Inflammatory macrophage (primary cell): ENCODE data around the gene COL27A1.
A peak's percentile ranks its signal among the peaks of the same experiment; 100 is the strongest.

ENCODE experiments used
- DNase-seq, 2 donors: peaks; one replicate each; pipeline ENCODE4 v3.0.0-alpha.2; 2020 to 2022

Gene COL27A1

DNA sequence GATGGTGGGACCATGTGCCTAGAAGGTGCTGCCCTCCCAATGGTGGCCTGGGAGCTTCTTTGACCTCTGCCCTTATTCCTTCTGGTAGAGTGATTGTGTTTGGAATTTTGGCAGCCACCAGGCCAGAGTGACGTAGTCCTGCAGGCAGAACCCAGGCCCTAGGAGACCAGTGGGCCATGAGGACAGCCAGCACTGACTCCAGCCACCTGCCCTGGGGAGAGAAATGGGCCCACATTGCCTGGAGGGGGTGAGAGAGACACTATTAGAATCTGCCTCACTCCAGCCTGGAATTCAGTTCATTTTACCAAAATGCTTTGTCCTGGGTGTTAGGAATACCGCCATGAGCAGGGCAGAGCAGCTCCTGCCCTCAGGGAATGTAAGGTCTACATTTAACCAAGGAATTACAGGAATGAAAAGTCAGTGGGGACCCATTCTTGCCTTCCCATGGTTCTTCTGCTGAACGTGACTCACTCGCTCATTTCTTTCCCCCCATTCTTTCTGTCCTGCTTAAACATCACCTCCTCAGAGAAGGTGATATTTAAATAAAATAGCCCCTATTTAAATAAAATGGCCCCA, 5.5 kb upstream of the COL27A1 start:
- DNase-seq: no peak

DNA sequence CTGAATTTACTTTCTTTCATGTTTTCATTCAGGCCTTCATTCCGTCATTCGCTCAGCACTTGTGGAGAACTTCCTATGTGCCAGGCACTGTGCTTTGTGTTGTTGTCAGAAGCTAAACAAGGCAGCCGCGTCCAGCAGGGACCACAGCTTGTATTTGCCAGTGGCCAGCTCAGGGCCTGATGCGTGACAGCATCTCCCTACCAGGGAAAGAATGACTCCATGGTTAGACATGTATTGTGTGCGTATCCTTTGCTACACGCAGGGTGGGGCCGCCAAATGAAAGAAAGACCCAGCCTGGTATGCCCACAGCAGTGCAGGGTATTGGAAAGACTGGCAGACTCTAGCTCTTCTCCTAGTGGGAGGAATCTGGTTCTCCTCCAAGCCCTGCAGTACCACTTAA, 4.7 kb upstream of the COL27A1 start:
- DNase-seq: no peak

DNA sequence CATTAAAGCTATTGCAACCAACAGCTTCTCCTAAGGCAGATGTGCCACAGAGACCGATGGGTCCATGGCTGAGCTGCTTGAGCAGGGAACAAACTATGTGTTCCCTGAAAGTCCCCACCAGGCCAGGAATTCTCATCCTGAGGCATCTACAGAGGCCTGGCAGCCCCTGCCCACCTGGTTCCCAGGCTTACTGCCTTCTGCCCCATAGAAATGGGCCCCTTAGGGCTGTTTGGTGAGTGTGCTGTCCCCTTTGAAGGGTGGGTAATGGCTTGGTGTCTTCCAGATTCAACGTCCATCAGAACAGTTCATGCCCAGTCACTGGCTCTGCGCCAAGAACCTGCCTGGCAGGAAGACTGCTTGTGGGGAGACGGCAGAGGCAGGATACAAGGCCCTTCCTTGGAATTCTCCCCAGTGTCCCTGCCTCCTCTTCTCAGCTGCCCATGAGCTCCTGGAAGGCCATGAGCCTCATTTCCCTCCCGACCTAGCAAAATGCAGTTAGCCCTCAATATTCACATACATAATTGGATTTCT, 3.8 kb upstream of the COL27A1 start:
- DNase-seq: no peak

DNA sequence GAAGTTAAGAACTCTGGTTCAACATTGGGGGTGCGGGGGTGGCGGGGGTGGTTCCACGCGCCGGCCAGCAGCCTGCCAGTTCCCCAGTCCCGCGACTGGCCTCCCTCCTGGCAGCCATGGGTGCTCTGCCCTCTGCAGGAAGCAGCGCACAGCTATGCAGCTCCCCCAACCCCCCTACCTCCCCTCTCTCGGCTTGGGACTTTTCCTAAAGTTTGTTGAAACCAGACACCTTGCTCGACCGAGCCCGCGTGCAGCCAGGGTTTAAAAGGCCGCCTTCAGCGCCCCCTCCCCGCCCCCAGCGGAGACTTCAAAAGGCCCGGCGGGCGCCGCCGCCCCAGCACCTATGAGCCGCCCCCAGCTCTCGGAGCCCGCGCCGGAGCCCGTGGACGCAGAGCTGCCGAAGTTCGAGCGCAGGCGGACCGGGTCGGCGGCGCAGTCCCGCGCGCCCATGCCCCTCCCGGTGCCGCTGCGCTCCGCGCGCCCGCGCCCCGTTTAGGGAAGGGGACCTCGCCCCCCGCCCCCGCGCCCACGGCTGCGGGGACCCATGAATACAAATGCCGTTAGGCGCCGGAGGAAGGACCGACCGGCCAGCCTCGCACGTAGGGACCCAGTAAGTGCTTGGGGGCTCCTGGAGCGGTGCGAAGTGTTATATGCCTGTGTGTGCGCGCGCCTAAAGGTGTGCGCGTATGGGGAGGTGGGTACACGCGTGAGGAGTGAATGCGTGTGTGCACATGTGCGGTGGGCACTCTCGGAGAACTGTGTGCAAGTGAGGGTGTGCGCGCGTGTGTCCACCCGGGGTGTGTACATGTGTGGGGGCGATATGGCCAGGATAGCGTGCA, 1.4 kb upstream of the COL27A1 start:
- DNase-seq: peak in 1 of 2 donors; percentile 49

DNA sequence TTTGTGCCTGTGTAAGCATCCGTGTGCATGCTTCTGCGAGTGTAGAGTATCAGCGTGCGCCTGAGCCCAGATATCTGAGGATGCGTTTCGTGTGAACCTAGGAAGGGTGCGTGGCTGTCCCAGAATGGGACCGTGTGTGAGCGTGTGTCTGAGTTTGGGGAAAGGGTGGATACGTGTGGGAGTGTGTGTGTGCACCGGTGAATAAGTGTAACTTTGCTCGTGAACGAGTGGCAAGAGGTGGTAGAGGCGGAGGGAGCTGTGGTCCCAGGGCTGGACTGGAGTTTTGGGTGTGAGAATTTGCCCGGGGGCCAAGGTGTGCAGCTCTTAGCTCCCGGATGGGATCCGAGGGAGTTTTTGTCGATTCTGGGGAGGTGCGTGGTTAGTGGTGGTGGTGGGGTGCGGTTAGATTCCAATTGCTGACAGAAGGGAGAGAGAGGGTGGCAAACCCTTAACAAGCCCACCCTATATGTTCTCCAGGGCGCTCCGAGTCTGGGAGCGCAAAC, 686 bp upstream of the COL27A1 start:
- no peak for DNase-seq

DNA sequence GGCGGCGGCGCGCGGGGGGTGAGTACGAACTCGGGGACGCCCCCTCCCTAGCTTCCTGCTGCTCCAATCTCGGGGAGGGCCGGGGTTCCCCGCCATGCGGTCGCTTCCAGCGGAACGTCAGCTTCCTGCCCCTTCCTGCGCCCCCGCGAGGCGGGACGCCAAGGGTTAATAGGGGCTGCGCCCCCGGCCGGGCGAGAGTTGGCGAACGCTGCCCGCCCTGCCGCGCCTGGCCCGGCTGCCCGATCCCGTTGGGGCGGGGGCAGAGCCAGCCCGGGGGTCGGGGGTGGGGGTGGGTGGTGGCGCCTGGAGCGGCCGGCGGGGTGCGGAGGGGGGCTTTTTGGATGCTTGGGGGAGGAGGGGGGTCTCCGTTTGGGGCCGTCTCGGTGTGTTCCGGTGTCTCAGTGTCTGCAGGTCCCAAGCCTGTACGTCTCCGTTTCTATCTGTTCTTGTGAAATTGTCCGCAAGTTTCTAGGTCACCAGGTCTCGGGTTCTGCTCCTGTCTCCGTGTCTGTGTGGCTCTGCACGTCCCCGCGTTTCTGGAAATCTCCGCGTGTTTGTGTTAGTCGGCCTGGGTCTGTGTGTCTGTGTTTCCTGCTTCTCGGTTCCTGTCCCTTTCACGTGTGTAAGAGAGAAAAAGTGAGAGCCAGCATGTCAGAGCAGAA, 789 bp downstream of the COL27A1 start:
- peak in 1 of 2 donors; percentile 43 for DNase-seq

DNA sequence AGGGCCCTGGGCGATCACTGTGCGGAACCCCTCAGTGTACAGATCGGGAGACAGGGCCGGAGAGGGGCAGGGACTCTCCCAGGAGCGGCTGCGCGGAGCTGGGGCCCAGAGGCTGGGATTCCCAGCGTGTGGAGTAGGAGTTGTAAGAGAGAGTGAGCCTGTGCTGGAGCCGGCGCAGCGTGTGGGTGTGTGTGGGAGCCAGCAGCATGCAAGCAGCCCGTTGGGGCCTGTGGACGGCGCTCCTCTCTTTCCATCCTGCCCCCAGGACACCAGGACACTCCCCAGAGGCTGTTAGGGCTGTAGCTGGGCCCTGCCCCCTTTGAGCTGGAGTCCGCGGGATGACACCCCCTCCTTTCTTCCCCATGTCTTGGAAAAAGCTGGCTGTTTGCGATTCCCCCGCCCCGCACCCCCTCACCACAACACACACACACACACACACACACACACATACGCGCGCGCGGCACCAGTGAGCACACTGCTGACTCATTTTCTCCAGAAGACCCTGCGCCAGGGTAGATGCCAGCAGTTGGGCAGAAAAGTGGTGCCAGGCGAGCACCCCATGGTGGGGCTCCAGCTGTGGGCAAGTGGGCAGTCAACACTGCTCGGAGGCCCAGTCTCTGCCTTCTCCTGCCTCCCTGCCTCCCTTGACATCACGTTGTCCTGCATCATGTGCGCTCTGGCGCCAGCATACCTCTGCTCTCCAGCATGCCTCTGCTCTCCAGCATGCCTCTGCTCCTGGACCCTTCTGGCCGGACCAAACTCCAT, 1.5 kb downstream of the COL27A1 start:
- DNase-seq: peak in 1 of 2 donors; percentile 24

DNA sequence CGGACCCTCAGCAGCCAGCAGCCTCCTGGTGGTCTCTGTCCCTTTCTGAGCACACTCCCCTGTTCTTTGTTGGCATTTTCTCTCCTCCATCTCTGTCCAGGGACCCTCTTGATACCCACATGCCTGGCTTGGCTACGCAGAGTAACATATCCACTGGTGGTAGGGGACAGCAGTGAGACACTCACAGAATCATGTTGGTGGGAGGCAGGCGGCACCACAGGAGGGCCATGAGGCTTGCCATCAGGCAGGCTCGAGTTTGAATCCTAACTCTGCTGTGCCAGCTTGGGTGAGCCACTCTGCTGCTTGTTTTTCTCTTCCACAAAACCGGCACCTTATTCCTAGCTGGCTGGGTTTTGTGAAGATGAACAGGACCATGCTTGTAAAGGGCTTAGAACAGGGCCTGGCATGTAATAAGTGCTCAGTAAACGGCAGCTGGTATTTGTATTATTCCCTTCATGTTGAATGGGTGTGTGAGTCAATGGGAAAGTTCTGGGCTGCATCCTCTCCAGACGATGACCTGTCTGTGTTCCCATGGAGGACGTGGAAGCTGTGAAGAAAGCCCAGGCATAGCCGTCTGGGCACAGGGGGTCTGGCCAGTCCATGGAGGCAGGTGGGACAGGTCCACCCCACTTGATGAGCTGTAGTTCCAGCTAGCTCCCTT, 2.3 kb downstream of the COL27A1 start:
- DNase-seq: no peak

DNA sequence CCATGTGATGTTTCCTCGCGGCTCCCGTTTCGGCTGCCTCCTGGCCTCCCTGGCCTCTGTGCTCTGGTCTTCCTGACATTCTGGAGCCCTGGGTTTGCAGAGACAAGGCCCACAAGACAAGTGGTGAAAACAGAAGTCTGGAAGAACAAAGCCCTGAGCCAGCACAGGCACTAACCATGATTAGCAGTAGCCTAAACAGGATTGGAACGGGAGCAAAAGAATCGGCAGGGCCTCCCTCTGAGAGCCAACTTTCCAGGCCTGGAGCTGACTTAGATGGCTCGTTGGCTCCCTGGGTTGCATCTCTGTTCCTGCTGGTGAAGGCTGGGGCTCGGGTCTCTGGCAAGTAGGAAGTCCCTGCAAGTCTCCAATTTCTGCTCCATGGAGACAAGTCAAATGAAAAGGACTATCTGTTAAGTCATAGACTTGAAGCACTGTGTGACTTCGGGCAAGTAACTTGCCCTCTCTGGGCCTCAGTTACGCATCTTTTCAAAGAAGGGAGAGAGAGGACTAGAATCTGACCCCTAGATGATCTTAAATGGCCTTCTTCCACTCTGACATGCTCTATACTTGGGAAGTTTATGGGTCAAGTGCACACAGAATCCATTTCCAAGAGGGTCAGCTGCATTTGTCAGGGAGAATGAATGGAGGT, 3.3 kb downstream of the COL27A1 start:
- DNase-seq: no peak

DNA sequence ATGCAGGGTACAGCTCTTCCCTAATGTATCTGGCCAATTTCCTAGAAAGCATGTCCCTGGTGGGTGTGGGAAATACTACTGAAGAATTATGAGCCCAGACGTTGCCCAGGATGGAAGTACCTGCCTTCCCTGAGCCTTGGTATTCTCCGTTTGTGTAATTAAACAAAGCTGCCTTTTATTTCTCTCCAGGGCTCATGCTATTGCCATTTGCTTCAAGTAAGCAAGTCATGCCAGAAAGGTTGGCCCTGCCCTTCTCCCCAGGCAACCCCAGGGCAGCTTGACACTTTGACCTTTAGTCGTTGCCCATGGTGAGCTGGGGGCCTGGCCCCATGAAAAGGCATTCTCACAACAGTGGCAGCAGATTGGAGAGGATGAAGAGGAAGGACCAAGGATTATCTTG, 4.4 kb downstream of the COL27A1 start:
- DNase-seq: no peak

DNA sequence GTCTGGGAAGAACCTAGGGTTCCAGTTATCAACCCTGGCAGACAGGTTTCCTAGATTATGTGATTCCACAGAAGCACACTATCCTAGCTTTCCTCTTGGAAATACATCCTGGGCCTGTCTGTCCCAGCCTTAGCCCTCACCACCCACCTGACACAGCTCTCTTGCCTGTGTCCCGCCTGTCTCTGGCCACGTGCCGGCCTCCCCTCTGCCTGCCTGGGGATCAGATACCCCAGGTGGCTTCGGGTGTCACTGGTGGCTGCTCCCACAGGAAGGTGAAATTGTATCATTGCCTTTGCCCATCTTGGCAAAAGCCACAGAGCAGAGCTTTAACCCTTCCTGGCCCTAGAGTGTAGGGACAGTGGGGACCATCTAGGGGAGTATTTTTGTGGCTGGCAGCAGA, 6.2 kb downstream of the COL27A1 start:
- DNase-seq: no peak

DNA sequence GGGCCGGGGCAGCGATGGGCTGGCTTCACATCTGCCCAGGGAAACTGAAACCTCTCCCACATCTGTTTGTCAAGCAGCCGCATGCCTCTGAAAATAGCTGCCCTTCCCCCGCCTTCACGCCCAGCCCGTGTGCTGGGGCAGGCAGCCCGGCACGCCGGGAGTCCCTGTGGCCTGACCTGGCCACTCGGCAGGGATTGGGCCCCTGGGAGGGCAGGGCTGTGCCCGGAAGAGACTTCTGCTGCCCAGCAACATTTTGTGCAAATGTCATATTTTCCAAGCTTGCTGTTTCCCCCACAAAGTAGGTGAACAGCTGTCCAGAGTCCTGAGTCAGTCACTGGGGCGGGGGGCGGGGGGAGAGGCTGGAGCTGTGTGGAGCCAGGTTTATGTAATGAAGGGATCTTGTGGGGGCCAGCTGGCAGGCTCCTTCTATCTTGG, 8.2 kb downstream of the COL27A1 start:
- DNase-seq: no peak

DNA sequence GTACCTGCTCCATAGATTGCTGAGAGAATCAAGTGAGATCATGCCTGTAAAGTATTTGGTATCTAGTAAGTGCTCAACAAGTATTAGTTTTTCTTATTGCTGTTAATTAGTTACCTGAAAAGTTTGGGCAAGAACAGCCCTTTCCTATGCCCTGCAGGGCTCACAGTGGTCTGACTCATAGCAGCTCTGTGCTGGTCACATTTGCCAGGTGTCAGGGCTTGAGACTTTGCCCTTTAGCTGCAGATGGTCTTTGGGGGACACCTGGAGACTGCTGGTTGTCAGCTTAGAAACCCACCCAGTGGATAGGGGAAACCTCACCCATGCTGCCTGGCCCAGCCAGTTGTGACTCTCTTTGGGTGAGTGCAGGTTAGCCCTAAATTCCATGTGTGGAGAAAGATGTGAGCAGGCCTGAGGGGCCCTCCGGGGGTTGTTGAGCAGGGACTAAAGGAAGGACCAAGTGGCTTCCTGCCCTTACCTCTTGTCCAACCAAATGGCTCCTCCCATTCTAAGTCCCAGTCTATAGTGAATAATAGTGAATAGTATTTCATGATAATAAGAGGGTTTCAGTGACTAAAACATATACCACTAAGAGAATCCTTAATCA, 9.0 kb downstream of the COL27A1 start:
- no peak for DNase-seq

DNA sequence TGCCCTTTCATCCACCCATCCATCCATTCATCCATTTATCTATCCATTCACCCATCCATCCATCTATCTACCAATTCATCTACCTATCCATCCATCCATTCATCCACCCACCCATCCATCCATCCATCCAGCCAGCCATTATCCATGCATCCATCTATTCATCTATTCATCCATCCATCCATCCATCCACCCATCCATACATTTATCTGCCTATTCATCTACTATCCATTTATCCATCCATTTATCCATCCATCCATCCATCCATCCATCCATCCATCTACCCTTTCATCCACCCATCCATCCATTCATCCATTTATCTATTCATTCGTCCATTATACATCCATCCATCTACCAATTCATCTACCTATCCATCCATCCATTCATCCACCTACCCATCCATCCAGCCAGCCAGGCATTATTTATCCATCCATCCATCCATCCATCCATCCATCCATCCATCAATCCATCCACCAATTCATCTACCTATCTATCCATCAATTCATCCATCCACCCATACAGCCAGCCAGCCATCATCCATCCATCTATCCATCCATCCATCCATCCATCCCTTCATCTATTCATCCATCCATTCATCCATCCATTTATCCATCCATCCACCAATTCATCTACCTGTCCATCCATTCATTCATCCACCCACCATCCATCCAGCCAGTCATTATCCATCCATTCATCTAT, 10.2 kb downstream of the COL27A1 start:
- DNase-seq: no peak

DNA sequence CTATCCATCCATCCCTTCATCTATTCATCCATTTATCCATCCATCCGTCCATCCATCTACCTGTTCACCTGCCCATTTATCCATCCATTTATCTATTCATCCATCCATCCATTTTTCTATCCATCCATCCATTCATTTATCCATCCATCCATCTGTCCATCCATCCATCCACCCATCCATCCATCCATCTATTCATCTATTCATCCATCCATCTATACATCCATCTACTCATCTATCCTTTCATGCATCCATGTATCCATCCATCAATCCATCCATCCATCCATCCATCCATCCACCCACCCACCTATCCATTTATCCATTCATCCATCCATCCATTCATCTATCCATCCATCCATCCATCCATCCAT, 10.8 kb downstream of the COL27A1 start:
- DNase-seq: no peak

DNA sequence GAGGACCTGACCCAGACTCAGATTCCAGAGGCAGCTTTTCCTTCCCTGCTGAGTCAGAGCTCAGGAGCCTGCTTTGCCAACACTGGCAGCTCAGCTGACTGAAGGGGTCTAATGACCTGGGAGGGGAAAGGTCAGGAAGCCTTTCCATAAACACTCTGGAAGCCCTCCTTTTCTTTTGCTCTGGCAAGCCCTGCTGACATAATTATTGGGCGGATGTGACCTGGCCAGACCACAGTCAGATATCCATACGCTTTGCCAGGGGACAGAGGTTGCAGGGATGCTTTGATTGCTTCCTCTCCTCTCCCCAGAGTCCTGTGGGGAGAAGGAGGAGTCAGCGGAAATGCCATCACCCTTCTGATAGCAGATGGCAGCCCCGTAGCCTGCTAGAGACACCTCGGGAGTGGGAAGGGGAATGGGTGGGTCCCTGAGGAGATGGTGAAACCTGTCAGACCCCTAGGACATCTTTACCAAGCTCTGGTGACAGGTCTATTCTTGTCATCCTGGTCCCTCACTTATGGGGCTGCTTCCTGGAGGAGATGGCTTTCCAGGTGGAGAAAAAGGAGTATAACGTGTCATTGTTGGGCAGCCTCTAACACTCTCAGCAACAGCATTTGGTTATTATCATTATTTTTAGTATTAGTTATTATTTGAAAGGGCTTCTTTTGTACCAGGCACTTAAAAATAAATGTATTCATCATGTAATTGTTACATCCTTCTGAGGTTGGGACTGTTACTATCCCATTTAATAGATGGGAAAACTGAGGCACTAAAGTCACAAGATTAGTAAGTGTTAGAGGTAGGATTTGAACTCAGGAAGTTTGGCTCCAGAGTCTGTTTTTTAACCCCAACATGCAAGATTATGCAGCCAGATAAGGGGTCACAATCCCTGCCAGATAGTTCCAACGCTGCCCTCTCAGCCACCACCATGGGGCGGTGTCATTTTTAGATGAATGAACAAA, 11.6 kb downstream of the COL27A1 start:
- DNase-seq: no peak

DNA sequence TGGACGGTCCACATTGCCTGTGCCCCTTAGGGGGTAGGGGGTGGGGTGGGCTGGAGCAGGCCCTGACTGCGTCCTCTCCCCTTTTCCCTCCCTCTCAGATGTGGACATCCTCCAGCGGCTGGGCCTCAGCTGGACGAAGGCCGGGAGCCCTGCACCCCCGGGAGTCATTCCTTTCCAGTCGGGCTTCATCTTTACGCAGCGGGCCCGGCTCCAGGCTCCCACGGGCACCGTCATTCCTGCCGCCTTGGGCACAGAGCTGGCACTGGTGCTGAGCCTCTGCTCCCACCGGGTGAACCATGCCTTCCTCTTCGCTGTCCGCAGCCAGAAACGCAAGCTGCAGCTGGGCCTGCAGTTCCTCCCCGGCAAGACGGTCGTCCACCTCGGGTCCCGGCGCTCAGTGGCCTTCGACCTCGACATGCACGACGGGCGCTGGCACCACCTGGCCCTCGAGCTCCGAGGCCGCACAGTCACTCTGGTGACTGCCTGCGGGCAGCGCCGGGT, 12.3 kb downstream of the COL27A1 start:
- no peak for DNase-seq

DNA sequence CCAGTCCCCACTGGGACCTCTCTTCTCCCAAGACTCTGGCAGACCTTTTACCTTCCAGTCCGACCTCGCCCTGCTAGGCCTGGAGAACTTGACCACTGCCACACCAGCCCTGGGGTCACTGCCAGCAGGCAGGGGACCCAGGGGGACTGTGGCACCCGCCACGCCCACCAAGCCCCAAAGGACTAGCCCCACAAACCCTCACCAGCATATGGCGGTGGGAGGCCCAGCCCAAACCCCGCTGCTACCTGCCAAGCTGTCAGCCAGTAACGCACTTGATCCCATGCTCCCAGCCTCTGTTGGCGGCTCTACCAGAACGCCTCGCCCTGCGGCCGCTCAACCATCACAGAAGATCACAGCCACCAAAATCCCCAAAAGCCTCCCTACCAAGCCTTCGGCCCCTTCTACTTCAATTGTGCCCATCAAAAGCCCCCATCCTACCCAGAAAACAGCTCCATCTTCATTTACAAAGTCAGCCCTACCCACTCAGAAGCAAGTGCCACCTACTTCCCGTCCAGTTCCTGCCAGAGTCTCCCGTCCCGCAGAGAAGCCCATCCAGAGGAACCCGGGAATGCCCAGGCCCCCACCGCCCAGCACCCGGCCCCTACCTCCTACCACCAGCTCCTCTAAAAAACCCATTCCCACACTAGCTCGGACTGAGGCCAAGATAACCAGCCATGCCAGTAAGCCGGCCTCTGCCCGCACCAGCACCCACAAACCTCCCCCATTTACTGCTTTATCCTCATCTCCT, 13.1 kb downstream of the COL27A1 start:
- DNase-seq: no peak
